ENCODE measurements around the gene SLC38A11. TPM values are rescaled to one million over a fixed set of nuclear protein-coding genes. Genes with fewer than 3 reads are reported as not detected.

Gene SLC38A11
- total RNA-seq, result 3.2 TPM in 1 of 2 replicates, not detected in the other

GRCh38 chr2:164954954-164955701, at the start of gene SLC38A11:
TSS of gene SLC38A11 (minus strand) at chr2:164955525. CDS start at chr2:164955247, 278 bp downstream.

Other genes starting within 250 kb of the SLC38A11 start
- gene COBLL1, start 113.7 kb downstream of the SLC38A11 start, total RNA-seq, result 17.3 and 81.5 TPM in 2 replicates
- 0.16 and 0.63 TPM in 2 replicates for gene SCN3A, start 248.5 kb upstream of the SLC38A11 start, total RNA-seq